ENCODE results near the gene DAPK2.

The DAPK2 gene

DNA sequence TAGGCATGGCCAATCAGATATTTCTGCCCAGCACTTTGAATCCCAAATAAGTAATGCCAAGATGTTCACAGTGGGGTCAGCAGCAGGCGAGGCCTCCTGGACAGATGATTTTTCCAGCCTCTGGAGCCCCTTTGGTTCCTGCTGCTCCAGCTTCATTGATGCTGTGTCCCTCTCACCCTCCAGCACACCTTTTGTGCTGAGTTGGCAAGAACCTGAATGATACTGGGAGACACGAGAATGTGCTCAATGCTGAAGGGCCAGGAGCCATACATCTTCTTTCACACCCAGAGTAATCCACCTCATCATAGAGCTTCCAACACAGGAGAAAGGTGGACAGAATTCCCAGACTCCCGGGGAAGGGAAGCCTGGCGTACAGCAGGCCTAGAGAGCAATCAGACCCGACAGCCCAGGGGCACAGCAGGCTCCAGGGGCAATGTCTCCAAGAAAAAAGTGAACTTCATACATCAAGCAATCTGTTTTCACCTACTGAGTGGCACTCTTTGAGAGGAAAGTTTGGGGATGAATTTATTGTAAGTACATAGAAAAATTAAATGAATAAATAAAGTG, 6.7 kb upstream of the DAPK2 start:
- TF ChIP-seq, protein P1, sequence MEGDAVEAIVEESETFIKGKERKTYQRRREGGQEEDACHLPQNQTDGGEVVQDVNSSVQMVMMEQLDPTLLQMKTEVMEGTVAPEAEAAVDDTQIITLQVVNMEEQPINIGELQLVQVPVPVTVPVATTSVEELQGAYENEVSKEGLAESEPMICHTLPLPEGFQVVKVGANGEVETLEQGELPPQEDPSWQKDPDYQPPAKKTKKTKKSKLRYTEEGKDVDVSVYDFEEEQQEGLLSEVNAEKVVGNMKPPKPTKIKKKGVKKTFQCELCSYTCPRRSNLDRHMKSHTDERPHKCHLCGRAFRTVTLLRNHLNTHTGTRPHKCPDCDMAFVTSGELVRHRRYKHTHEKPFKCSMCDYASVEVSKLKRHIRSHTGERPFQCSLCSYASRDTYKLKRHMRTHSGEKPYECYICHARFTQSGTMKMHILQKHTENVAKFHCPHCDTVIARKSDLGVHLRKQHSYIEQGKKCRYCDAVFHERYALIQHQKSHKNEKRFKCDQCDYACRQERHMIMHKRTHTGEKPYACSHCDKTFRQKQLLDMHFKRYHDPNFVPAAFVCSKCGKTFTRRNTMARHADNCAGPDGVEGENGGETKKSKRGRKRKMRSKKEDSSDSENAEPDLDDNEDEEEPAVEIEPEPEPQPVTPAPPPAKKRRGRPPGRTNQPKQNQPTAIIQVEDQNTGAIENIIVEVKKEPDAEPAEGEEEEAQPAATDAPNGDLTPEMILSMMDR (conservative IDR thresholded peaks at IDR 0.05; ENCODE audit: control insufficient read depth, insufficient read depth, low read depth, low read length): no peak
- no peak overlapping the region for H3K4me3 ChIP-seq (ENCODE audit: control insufficient read depth, low read depth, low read length)
- DNase-seq (ENCODE audit: low read depth): no peak

DNA sequence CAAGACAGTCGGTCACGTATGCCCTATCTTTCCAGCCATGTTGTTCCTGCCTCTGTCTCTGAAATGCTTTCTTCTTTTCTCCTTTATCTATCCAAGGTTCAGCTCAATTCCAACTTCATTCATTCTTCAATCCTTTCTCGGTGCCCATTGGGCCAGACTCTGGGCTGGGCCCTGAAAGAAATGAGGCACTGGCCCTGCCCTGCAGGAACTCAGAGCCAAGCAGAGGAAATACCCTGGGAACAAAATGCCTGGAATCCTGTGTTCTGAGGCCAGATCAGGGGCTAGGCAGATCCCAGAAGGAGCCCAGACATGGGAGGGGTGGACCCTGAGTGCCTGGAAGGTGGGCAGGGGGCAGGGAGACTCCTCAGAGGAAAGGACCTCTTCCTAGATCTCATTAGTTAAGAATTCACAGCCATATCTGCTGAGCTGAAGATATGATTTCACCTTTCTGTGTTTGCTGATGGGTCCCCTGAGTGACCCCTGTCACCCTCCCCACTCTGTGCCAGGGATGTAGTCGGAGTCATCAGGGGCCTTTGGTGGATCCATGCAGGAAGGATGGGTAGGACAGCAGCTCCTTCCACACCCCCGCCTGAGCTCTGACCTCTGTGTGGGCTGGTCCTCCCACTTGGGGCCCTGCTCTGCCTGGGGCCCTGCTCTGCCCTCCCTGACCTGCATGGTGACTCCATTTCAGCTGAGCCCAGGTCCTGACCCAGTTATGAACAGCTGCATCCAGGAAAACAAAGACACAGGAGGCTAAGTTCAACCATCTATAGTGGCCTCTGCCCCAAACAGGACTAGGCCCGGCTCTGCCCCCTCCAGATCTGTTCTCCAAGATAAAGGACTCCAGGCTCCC, 5.3 kb upstream of the DAPK2 start:
- H3K4me3 ChIP-seq (ENCODE audit: control insufficient read depth, low read depth, low read length): no peak overlapping the region
- TF ChIP-seq, protein P1 (conservative IDR thresholded peaks at IDR 0.05; ENCODE audit: control insufficient read depth, insufficient read depth, low read depth, low read length): no peak
- peak; percentile 31 for DNase-seq (ENCODE audit: low read depth)

DNA sequence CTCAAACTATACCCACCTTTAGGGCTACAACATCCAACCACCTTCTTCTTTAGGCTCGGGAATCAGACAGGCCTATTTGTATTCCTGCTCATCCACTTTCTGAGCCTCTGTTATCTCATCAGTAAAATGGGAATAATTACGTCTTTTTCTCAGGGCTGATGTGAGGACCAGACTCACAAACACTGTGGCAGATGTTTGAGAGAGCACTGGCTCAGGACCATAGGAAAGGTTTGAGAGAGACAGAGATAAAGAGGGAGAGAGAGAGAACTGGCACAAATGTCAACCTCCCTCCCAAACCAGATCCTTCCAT, 4.8 kb upstream of the DAPK2 start:
- no peak overlapping the region for H3K4me3 ChIP-seq (ENCODE audit: control insufficient read depth, low read depth, low read length)
- TF ChIP-seq, protein P1 (conservative IDR thresholded peaks at IDR 0.05; ENCODE audit: control insufficient read depth, insufficient read depth, low read depth, low read length): no peak
- no peak for DNase-seq (ENCODE audit: low read depth)

DNA sequence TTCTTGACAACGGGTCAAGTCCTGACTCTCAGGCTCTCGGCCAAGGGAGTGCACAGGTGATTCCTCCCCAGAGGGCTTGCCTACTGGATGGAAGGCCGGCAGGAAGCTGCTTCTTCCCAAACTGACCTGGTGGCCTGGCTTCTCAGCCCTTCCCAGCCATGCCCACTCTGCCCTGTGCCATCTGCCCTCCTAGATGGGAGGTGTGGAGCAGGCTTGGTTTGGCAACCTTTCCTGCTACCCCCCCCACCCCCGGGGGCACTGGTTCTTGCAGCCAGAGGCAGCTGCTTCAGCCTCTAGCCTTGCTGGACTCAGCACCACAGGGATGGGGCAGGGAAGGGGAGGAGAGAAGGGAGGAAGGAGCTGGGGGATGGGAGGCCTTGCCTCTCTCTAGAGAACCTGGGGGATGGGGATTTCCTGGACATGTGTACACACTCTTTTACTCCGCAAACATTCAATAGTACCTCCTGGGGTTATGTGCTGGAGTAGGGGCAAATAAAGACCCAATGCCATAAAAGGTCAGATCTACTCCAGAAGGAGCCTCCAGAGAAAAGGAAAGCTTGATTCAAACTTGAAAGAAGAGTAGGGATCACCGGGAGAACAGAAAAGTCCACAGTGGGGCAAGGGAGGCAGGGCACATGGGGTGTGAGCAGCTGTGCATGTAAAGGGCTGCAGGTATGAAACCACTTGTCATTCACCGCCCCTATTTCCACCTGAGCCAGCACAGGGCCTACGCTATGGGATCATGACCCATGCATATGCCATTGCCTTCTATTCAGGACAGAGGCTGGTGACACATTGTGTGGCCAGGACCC, 4.2 kb upstream of the DAPK2 start:
- TF ChIP-seq, protein P1 (conservative IDR thresholded peaks at IDR 0.05; ENCODE audit: control insufficient read depth, insufficient read depth, low read depth, low read length): no peak
- no peak for DNase-seq (ENCODE audit: low read depth)
- H3K4me3 ChIP-seq (ENCODE audit: control insufficient read depth, low read depth, low read length): no peak overlapping the region

DNA sequence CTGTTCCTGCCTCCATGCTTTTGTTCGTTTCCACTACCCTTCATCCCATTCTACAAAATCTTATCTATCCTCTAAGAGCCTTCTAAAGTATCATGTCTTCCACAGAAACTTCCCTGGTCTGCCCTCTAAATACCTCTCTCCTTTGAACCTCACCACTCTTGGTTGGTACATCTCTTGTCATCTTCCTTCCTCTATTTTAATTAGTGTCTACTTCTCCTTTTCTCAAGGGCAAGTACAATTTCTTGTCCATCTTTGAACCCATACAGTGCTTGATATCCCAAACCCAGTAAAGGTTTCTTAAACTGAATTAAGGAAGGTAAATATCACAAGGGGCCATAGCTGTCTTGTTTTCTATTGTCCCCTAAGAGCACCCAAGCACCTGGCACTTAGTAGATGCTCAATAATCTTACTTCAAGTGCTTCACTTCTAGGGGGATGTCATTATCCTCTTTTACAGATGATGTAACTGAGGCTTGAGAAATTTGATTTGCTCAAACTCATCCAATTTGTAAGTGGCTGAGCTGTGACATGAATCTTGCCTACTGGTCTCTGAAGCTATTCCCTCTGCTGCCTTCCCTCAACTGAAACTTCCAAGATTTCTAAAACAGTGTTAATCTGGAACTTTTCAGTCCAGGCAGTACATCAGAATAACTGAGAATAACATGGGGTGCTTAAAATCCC, 2.6 kb upstream of the DAPK2 start:
- no peak overlapping the region for H3K4me3 ChIP-seq (ENCODE audit: control insufficient read depth, low read depth, low read length)
- TF ChIP-seq, protein P1 (conservative IDR thresholded peaks at IDR 0.05; ENCODE audit: control insufficient read depth, insufficient read depth, low read depth, low read length): no peak
- DNase-seq (ENCODE audit: low read depth): no peak

DNA sequence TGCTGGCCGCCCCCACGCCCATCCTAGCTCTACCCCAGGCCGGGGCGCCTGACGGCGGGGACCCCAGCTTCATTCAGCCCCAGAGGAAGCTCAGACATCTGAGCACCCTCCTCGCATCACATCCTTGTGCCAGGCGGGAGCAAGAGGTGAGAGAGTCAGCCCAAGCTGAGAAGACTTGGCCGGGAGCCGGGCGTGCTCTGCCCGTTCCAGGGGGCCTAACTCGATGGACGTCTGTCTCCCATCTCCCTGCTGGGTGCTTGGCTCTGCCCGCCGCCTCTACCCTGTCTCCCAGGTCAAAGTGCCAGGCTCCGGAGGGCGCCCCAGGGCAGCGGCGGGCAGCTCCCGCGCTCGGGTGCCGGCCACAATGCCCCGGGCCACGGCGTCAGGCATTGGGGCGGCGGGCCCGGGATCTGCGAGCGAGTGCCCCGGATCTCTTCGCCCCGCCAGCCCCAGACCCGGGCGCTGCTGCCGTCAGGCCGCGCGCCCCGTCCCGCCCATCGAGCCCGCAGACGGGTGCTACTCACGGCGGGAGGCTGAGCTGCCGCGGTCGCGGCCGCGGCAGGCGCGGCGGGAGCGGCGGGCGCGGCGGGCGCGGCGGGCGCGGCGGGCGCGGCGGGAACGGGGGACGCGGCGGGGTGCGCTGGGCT, 388 bp downstream of the DAPK2 start:
- H3K4me3 ChIP-seq (ENCODE audit: control insufficient read depth, low read depth, low read length): peak overlapping the region; percentile 29
- no peak for DNase-seq (ENCODE audit: low read depth)
- TF ChIP-seq, protein P1 (conservative IDR thresholded peaks at IDR 0.05; ENCODE audit: control insufficient read depth, insufficient read depth, low read depth, low read length): no peak
